Glutamatergic neuron (in vitro differentiated cells): ENCODE measurements around the gene SEC61A2. TPM values are rescaled to one million over a fixed set of nuclear protein-coding genes. Genes with fewer than 3 reads are reported as not detected.

ENCODE experiments used
- DNase-seq: peaks from one replicate; pipeline ENCODE4 v3.0.0; 2022
- H3K27ac Mint-ChIP-seq: one replicate; pipeline ENCODE4 v1.8.0; 2020; ENCODE audit warnings: mild to moderate bottlenecking, mixed read lengths, inconsistent platforms; ENCODE audit not compliant: unreplicated experiment
- H3K27me3 Mint-ChIP-seq: one replicate; pipeline ENCODE4 v1.8.0; 2020; ENCODE audit warnings: mild to moderate bottlenecking, moderate library complexity, mixed read lengths, inconsistent platforms; ENCODE audit not compliant: unreplicated experiment
- H3K36me3 Mint-ChIP-seq: one replicate; pipeline ENCODE4 v1.8.0; 2020; ENCODE audit warnings: mild to moderate bottlenecking, mixed read lengths, inconsistent platforms; ENCODE audit not compliant: unreplicated experiment
- H3K4me1 Mint-ChIP-seq: one replicate; pipeline ENCODE4 v1.8.0; 2020; ENCODE audit warnings: mild to moderate bottlenecking, low read depth, mixed read lengths, inconsistent platforms; ENCODE audit not compliant: unreplicated experiment
- H3K4me3 Mint-ChIP-seq: one replicate; pipeline ENCODE4 v1.8.0; 2020; ENCODE audit warnings: mild to moderate bottlenecking, mixed read lengths, inconsistent platforms; ENCODE audit not compliant: unreplicated experiment
- H3K9me3 Mint-ChIP-seq: one replicate; pipeline ENCODE4 v1.8.0; 2020; ENCODE audit warnings: mild to moderate bottlenecking, moderate library complexity, mixed read lengths, inconsistent platforms; ENCODE audit not compliant: unreplicated experiment
- CTCF ChIP-seq: fragments of 200-600 bp; sonication (generic); IDR thresholded peaks from one replicate; pipeline ENCODE4 v1.5.0; 2021; ENCODE audit not compliant: partially characterized antibody, unreplicated experiment
- total RNA-seq: library from RNA; stranded (reverse); fragmentation: NEBNext Ultra II Directional; extraction: Animal tissue kit (Norgen Biotek cat#: 25700); gene quantifications from one replicate; pipeline ENCODE4 v1.2.1, GENCODE V29; 2021; ENCODE audit not compliant: unreplicated experiment

SEC61A2 gene
- total RNA-seq, 1 donor from 2014 or later = 24.4 TPM

GRCh38 chr10:12181065-12181775, 51.7 kb downstream of the SEC61A2 start:
- Mint-ChIP-seq H3K4me1 (no peaks in the 10 kb centered on the region), H3K27me3 (no peaks in the 10 kb centered on the region), H3K4me3 (no peak overlapping the region), H3K9me3 (no peaks in the 10 kb centered on the region), H3K36me3 (no peaks in the 10 kb centered on the region), H3K27ac (no peak overlapping the region)
- no peak for TF ChIP-seq CTCF
- DNase-seq = no peak

GRCh38 chr10:12184165-12184564, 54.7 kb downstream of the SEC61A2 start:
- Mint-ChIP-seq H3K27ac (no peak overlapping the region), H3K4me3 (no peak overlapping the region), H3K27me3 (no peaks in the 10 kb centered on the region), H3K4me1 (no peaks in the 10 kb centered on the region), H3K9me3 (no peaks in the 10 kb centered on the region), H3K36me3 (no peaks in the 10 kb centered on the region)
- no peak for DNase-seq
- no peak for TF ChIP-seq CTCF

GRCh38 chr10:12186323-12186722, 56.8 kb downstream of the SEC61A2 start:
- no peaks in the 10 kb centered on the region for H3K27me3 Mint-ChIP-seq
- H3K9me3 Mint-ChIP-seq = no peaks in the 10 kb centered on the region
- no peak overlapping the region for H3K27ac Mint-ChIP-seq
- no peaks in the 10 kb centered on the region for H3K36me3 Mint-ChIP-seq
- H3K4me1 Mint-ChIP-seq = no peaks in the 10 kb centered on the region
- no peak overlapping the region for H3K4me3 Mint-ChIP-seq
- no peak for TF ChIP-seq CTCF
- no peak for DNase-seq

- Mint-ChIP-seq H3K9me3 (no peaks in the 10 kb centered on the region), H3K36me3 (no peaks in the 10 kb centered on the region), H3K27me3 (no peaks in the 10 kb centered on the region), H3K4me3 (no peak overlapping the region), H3K27ac (no peak overlapping the region), H3K4me1 (no peaks in the 10 kb centered on the region)
- no peak for TF ChIP-seq CTCF
- no peak for DNase-seq
Measured at GRCh38 chr10:12187321-12187905, 57.9 kb downstream of the SEC61A2 start.

- Mint-ChIP-seq H3K4me1 (peaks cover 3% of the 10 kb centered on the region), H3K27ac (no peak overlapping the region), H3K27me3 (no peaks in the 10 kb centered on the region), H3K36me3 (no peaks in the 10 kb centered on the region), H3K4me3 (no peak overlapping the region), H3K9me3 (no peaks in the 10 kb centered on the region)
- DNase-seq = no peak
- TF ChIP-seq CTCF = no peak
Measured at GRCh38 chr10:12188656-12189055, 59.2 kb downstream of the SEC61A2 start.
